MCF 10A (cell line): ENCODE measurements around the gene TMCC1. TPM values are rescaled to one million over a fixed set of nuclear protein-coding genes. Genes with fewer than 3 reads are reported as not detected.

ENCODE experiments used
- BruUV-seq: library from RNA; stranded (reverse); fragments of 400-500 nt; replicated peaks from 2 replicates; lab custom pipeline; 2021; lab: Mats Ljungman, UMichigan
- CTCF ChIA-PET: fragments of 300-600 bp; sonication (Branson Sonifier 250); formaldehyde crosslinking; extraction: SDS; loops from one replicate; lab custom pipeline; 2021; ENCODE audit warnings: antibody characterized with exemption, inconsistent platforms; lab: Yijun Ruan, JAX
- POLR2A ChIA-PET: fragments of 300-600, 350-650 bp; sonication (Branson Sonifier 250); formaldehyde crosslinking; extraction: SDS; loops from one replicate; lab custom pipeline; 2020; ENCODE audit warnings: antibody characterized with exemption, inconsistent platforms; lab: Yijun Ruan, JAX
- DNase-seq: peaks from one replicate; pipeline ENCODE4 v3.0.0-alpha.2; 2018; ENCODE audit not compliant: unreplicated experiment
- H3K27ac Mint-ChIP-seq: one replicate; pipeline ENCODE4 v1.8.0; 2022; ENCODE audit warnings: mild to moderate bottlenecking, low read depth, mixed read lengths; ENCODE audit not compliant: unreplicated experiment
- H3K27me3 Mint-ChIP-seq: one replicate; pipeline ENCODE4 v1.8.0; 2022; ENCODE audit warnings: mixed read lengths; ENCODE audit not compliant: insufficient read depth, unreplicated experiment
- H3K36me3 Mint-ChIP-seq: one replicate; pipeline ENCODE4 v1.8.0; 2022; ENCODE audit warnings: mild to moderate bottlenecking, moderate library complexity, mixed read lengths; ENCODE audit not compliant: insufficient read depth, unreplicated experiment
- H3K4me1 Mint-ChIP-seq: one replicate; pipeline ENCODE4 v1.8.0; 2022; ENCODE audit warnings: mixed read lengths; ENCODE audit not compliant: insufficient read depth, unreplicated experiment
- H3K4me3 Mint-ChIP-seq: one replicate; pipeline ENCODE4 v1.8.0; 2022; ENCODE audit warnings: mild to moderate bottlenecking, moderate library complexity, mixed read lengths; ENCODE audit not compliant: unreplicated experiment
- H3K9me3 Mint-ChIP-seq: one replicate; pipeline ENCODE4 v1.8.0; 2022; ENCODE audit warnings: mixed read lengths; ENCODE audit not compliant: unreplicated experiment
- CTCF ChIP-seq: fragments of 200-600 bp; IDR thresholded peaks from one replicate; pipeline ENCODE4 v1.8.0; 2022; ENCODE audit warnings: antibody characterized with exemption, mild to moderate bottlenecking; ENCODE audit not compliant: unreplicated experiment
- intact Hi-C: fragments of 100-400 bp; cut with micrococcal nuclease; formaldehyde crosslinking; loops from 2 replicates; pipeline ENCODE4 v1.14.1; 2022
- total RNA-seq: library from RNA; stranded (reverse); gene quantifications from 2 replicates; pipeline ENCODE4 v1.2.3, GENCODE V29; 2022

Gene TMCC1
- total RNA-seq, 1 experiment from 2014 or later, result 31.2 TPM

- intact Hi-C loops, result no loop called here
- peaks cover 20% of the 10 kb centered on the region for H3K4me1 Mint-ChIP-seq
- H3K36me3 Mint-ChIP-seq, result peaks cover 11% of the 10 kb centered on the region
- TF ChIP-seq CTCF, result no peak
- no TSS peak for BruUV-seq
- H3K27me3 Mint-ChIP-seq, result no peaks in the 10 kb centered on the region
- no peaks in the 10 kb centered on the region for H3K9me3 Mint-ChIP-seq
- H3K4me3 Mint-ChIP-seq, result no peak overlapping the region
- ChIA-PET CTCF (interaction anchor here (0.6 to 1.6 kb wide), 3 partner anchors 167 to 225 kb away, joined by 3 to 4 read pairs (median 4); no protein-coding TSS in a partner anchor), POLR2A (interaction anchor here (0.5 to 1.0 kb wide), 3 partner anchors 25 to 195 kb away, joined by 3 to 4 read pairs (median 4); no protein-coding TSS in a partner anchor)
- H3K27ac Mint-ChIP-seq, result peak overlapping the region; percentile 44
- DNase-seq, result peak; percentile 30
Observed at GRCh38 chr3:129657261-129658046, 236.1 kb downstream of the TMCC1 start.

DNA sequence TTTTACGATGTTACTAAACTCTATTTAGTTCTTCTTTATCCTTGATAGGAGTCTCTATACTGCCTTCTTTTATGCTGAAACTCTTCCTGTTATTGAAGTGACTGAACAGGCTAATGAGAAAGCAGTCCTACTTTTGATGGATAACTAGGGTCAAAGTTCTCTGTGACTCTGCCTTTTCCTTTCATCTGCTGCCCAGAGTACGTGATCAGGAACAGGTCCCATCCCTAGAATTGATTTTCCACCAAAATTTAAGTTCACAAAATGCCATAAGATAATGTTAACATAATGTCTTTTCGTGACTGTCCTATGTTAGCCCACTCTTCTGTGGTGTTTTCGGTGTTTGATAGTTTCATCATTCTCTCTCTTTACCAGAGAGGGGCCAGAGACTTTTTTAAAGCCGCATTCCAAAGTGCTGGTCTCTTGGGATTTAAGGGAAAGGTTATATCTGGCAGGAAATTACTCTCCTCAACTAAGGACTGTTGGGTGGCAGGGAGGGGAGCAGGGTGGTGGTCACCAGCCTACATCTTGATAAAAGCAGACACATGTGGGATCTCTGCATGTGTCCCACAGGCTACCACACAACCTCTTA lies 236.8 kb downstream of the TMCC1 start:
- H3K36me3 Mint-ChIP-seq, result peaks cover 11% of the 10 kb centered on the region

DNA sequence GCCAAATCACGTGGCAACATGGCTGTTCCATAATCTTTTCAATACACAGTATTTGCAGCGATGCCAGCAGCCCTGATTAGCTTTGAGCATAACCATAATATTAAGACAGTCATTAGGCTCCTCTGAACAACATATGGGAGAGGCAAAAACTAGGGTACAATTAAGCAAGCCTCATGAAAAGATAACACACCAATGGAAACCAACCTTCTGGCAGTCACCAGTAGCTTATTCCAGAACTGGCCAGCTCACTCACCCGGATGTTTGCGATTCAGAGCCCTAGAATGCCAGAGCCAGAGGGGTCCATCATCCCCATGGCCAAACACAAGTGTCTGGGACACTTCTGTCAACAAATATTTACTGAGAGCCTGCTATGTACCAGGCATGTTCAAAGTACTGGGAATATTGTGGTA lies 238.2 kb downstream of the TMCC1 start:
- Mint-ChIP-seq H3K27ac (no peak overlapping the region), H3K27me3 (no peaks in the 10 kb centered on the region), H3K9me3 (no peaks in the 10 kb centered on the region), H3K4me3 (no peak overlapping the region), H3K4me1 (peaks cover 35% of the 10 kb centered on the region), H3K36me3 (peaks cover 17% of the 10 kb centered on the region)
- no peak for DNase-seq
- CTCF ChIA-PET, result interaction anchor here (0.5 to 2.8 kb wide), 11 partner anchors 68 to 1381 kb away, joined by 3 to 29 read pairs (median 3); no protein-coding TSS in a partner anchor
- no peak for TF ChIP-seq CTCF
- POLR2A ChIA-PET, result interaction anchor here (0.7 kb wide), 1 partner anchor 237 kb away, joined by 3 read pairs; no protein-coding TSS in a partner anchor
- intact Hi-C loops, result no loop called here
- no TSS peak for BruUV-seq

More for the DNA sequence above, 236.8 kb downstream of the TMCC1 start:
- TF ChIP-seq CTCF, result no peak
- BruUV-seq, result no TSS peak
- Mint-ChIP-seq H3K4me1 (peaks cover 27% of the 10 kb centered on the region), H3K9me3 (no peaks in the 10 kb centered on the region), H3K4me3 (no peak overlapping the region), H3K27ac (no peak overlapping the region), H3K27me3 (no peaks in the 10 kb centered on the region)
- CTCF ChIA-PET, result interaction anchor here (0.6 to 1.5 kb wide), 3 partner anchors 166 to 224 kb away, joined by 3 to 5 read pairs (median 4); no protein-coding TSS in a partner anchor
- DNase-seq, result no peak
- POLR2A ChIA-PET, result no interaction called here
- intact Hi-C loops, result no loop called here

- no peak overlapping the region for H3K4me3 Mint-ChIP-seq
- no peaks in the 10 kb centered on the region for H3K27me3 Mint-ChIP-seq
- H3K4me1 Mint-ChIP-seq, result peaks cover 40% of the 10 kb centered on the region
- no peak for TF ChIP-seq CTCF
- no TSS peak for BruUV-seq
- ChIA-PET POLR2A (interaction anchor here (0.9 kb wide), 1 partner anchor 169 kb away, joined by 3 read pairs; no protein-coding TSS in a partner anchor), CTCF (interaction anchor here (0.6 to 2.8 kb wide), 4 partner anchors 91 to 188 kb away, joined by 3 to 29 read pairs (median 4); no protein-coding TSS in a partner anchor)
- intact Hi-C loops, result loop anchor here (5.0 kb wide), 1 partner anchor 68 kb away; no protein-coding TSS in a partner anchor
- no peak for DNase-seq
- H3K36me3 Mint-ChIP-seq, result peaks cover 17% of the 10 kb centered on the region
- no peak overlapping the region for H3K27ac Mint-ChIP-seq
- H3K9me3 Mint-ChIP-seq, result no peaks in the 10 kb centered on the region
Observed at GRCh38 chr3:129654131-129654530, 239.4 kb downstream of the TMCC1 start.
